ENCODE measurements around the gene ZNF544.

DNA sequence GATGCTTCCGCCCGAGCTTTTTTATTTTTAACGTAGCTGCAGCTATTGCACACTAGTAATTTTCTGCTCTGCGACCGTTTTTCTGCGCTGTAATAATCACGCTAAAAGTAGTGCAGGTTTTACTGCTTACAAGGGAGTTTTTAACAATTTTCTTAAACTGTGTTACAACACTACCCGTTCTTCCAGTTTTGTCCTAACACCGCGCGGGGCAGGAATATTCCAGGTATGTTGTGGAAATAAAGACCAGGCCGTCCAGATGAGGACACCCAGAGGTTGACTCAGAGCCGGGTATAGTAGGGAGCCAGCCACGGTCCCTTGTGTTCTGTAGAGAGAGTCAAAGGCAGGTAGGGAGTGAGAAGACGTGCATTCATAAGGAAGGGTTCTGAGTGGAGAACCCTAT lies 24.1 kb upstream of the ZNF544 start:
- TF ChIP-seq POLR2A (IDR thresholded peaks at IDR 0.05; ENCODE audit: low read depth), result no peak
- TF ChIP-seq, protein P1, sequence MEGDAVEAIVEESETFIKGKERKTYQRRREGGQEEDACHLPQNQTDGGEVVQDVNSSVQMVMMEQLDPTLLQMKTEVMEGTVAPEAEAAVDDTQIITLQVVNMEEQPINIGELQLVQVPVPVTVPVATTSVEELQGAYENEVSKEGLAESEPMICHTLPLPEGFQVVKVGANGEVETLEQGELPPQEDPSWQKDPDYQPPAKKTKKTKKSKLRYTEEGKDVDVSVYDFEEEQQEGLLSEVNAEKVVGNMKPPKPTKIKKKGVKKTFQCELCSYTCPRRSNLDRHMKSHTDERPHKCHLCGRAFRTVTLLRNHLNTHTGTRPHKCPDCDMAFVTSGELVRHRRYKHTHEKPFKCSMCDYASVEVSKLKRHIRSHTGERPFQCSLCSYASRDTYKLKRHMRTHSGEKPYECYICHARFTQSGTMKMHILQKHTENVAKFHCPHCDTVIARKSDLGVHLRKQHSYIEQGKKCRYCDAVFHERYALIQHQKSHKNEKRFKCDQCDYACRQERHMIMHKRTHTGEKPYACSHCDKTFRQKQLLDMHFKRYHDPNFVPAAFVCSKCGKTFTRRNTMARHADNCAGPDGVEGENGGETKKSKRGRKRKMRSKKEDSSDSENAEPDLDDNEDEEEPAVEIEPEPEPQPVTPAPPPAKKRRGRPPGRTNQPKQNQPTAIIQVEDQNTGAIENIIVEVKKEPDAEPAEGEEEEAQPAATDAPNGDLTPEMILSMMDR (IDR thresholded peaks at IDR 0.05), result no peak

All from esophagus muscularis mucosa (tissue), 3 donors.